ENCODE data around the gene LRRC28.

DNA sequence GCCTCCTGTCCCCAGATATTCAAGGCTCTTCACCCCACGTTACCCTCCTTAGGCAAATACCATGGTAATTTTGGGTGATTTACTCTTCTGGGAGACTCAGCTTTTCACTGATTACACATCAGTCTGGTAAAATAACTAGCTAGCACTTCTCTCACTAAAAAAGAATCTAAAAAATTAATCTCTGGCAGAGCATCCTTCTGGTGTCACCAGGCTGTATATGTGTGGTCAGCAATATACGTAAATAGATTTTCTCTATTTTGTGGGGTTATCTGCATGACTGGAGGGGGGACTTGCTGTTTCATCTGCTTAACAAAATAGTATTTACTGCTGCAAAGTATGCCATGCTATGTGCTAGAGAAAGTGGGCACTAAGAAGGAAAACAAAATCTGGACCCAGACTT is 45.1 kb downstream of the LRRC28 start:
- TF ChIP-seq POLR2AphosphoS5 (IDR thresholded peaks at IDR 0.05) = no peak
- TF ChIP-seq, protein P1, sequence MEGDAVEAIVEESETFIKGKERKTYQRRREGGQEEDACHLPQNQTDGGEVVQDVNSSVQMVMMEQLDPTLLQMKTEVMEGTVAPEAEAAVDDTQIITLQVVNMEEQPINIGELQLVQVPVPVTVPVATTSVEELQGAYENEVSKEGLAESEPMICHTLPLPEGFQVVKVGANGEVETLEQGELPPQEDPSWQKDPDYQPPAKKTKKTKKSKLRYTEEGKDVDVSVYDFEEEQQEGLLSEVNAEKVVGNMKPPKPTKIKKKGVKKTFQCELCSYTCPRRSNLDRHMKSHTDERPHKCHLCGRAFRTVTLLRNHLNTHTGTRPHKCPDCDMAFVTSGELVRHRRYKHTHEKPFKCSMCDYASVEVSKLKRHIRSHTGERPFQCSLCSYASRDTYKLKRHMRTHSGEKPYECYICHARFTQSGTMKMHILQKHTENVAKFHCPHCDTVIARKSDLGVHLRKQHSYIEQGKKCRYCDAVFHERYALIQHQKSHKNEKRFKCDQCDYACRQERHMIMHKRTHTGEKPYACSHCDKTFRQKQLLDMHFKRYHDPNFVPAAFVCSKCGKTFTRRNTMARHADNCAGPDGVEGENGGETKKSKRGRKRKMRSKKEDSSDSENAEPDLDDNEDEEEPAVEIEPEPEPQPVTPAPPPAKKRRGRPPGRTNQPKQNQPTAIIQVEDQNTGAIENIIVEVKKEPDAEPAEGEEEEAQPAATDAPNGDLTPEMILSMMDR (IDR thresholded peaks at IDR 0.05) = no peak
- TF ChIP-seq POLR2A (IDR thresholded peaks at IDR 0.05) = no peak

Data from upper lobe of left lung (tissue), 4 donors.